Measurements from ENCODE around the gene RSPH3. TPM values are rescaled to one million over a fixed set of nuclear protein-coding genes. Genes with fewer than 3 reads are reported as not detected.

Gene RSPH3
- total and polyA plus RNA-seq, 2 of the 13 experiments (the other 11 are each of a cell fraction or from before 2014, with no cell fraction given): 1.3 to 3.5 TPM

DNA sequence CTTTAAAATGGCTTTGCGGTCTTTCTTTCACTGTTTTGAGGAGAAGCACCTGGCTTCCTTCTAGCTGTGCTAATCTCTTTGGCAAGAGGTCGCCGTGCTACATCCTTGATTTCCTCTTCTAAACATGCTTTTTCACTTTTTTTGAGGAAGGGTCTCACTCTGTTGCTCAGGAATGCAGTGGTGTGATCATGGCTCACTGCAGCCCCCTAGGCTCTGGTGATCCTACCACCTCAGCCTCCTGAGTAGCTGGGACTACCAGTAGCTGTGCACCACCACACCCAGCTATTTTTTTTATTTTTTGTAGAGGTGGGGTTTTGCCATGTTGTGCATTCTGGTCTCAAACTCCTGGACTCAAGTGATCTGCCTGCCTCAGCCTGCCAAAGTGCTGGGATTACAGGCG is 40.5 kb downstream of the RSPH3 start:
- no peak for TF ChIP-seq NR2C2 (CRISPR knock-in tag; IDR thresholded peaks at IDR 0.05; ENCODE audit: borderline replicate concordance)
- TF ChIP-seq STAG1 (CRISPR knock-in tag; IDR thresholded peaks at IDR 0.05): peak; percentile 9; the same call in 1 of the 2 replicates
- no peak for TF ChIP-seq POGZ (CRISPR knock-in tag; IDR thresholded peaks at IDR 0.05)
- 86% methylated on average over 4 of the region's 4 CpGs for WGBS (ENCODE audit: low lambda C conversion rate)
- H3K9me3 ChIP-seq (ENCODE audit: low read length): no peaks in the 10 kb centered on the region
- no peak overlapping the region for H3K4me3 ChIP-seq (replicated peaks in 1 of 3; ENCODE audit: insufficient read depth in 1 of 3, low read depth in 2 of 3, low read length in 3 of 3)
- H3K9ac ChIP-seq (ENCODE audit: insufficient read depth, low read depth, low read length): no peak overlapping the region
- no peaks in the 10 kb centered on the region for H4K20me1 ChIP-seq (ENCODE audit: insufficient read depth, low read length)
- H3K27ac ChIP-seq (ENCODE audit: extremely low read length, insufficient read depth, low read length): no peak overlapping the region
- DNase-seq (ENCODE audit: low spot score): no peak
- ChIA-PET POLR2A (no interaction called here), CTCF (ENCODE audit: low intra/inter-chr PET ratio, low total read pairs) (no interaction called here)
- no peak overlapping the region for H3K4me2 ChIP-seq (ENCODE audit: low read depth, low read length)
- H3K36me3 ChIP-seq (replicated peaks in 1 of 2; ENCODE audit: control insufficient read depth in 1 of 2, insufficient read depth in 2 of 2, low read length in 2 of 2): no peaks in the 10 kb centered on the region
- no peak for FAIRE-seq
- intact Hi-C loops (cut with micrococcal nuclease; ENCODE audit: unreplicated experiment) (no loop called here), in situ Hi-C loops (cut with HindIII; ENCODE audit: extremely low pct_ligation_motif_present, low pct_unique_long_range_greater_than_20kb) (loop anchor here (25.0 kb wide), 1 partner anchor 747 kb away; no protein-coding TSS in a partner anchor)
- no peak for ATAC-seq
- no TSS peak for BruUV-seq (replicated peaks)
- H2AFZ ChIP-seq (ENCODE audit: low read length): no peak overlapping the region
- H3K4me1 ChIP-seq (ENCODE audit: insufficient read depth, low read length): peaks cover 13% of the 10 kb centered on the region
- H3K79me2 ChIP-seq (ENCODE audit: insufficient read depth, low read length): no peaks in the 10 kb centered on the region
- no peaks in the 10 kb centered on the region for H3K27me3 ChIP-seq (ENCODE audit: control insufficient read depth in 1 of 2, insufficient read depth in 2 of 2, low read length in 2 of 2)

DNA sequence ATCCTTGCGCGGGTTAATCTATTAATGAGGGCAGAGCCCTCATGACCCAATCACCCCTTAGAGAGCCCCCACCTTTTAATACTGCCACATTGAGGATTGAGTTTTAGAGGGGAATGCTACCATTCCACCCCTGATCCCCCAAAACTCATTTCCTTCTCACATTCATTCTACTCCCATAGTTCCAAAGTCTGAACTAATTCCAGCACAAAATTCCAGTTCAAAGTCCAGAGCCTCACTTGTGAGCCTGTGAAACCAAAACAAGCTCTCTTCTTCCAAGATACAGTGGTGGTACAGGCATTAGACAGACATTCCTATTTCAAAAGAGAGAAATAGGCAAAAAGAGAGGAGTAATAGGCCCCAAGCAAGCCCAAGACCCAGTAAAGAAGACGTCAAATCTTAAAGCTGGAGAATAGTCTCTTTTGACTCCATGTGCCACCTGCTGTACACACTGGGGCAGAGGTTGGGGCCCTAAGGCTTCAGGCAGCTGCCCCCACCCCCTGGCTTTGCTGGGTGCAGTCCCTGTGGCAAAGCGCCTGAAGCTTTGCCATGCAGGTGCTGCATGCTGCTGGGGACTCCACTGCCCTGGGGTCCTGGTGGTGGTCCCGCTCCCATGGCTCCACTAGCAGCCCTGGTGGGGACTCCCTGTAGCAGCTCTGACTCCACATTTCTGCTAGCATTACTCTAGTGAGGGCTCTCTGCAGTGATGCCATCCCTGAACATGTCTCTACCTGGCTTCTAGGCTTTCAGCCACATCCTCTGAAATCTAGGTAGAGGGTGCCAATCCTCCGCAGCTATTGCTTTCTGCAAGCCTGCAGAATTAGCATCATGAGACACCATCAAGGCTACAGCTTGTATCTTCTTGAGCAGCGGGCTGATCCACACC is 41.3 kb downstream of the RSPH3 start:
- in situ Hi-C loops (cut with HindIII; ENCODE audit: extremely low pct_ligation_motif_present, low pct_unique_long_range_greater_than_20kb): loop anchor here (25.0 kb wide), 1 partner anchor 746 kb away; no protein-coding TSS in a partner anchor
- H2AFZ ChIP-seq (ENCODE audit: low read length): no peak overlapping the region
- H4K20me1 ChIP-seq (ENCODE audit: insufficient read depth, low read length): no peaks in the 10 kb centered on the region
- CTCF ChIA-PET (ENCODE audit: low intra/inter-chr PET ratio, low total read pairs): no interaction called here
- H3K79me2 ChIP-seq (ENCODE audit: insufficient read depth, low read length): no peaks in the 10 kb centered on the region
- peak overlapping the region; percentile 43 for H3K4me2 ChIP-seq (ENCODE audit: low read depth, low read length)
- DNase-seq (ENCODE audit: low spot score): peak; percentile 45
- no peaks in the 10 kb centered on the region for H3K27me3 ChIP-seq (ENCODE audit: control insufficient read depth in 1 of 2, insufficient read depth in 2 of 2, low read length in 2 of 2)
- no peak overlapping the region for H3K9ac ChIP-seq (ENCODE audit: insufficient read depth, low read depth, low read length)
- no peaks in the 10 kb centered on the region for H3K36me3 ChIP-seq (replicated peaks in 1 of 2; ENCODE audit: control insufficient read depth in 1 of 2, insufficient read depth in 2 of 2, low read length in 2 of 2)
- no peak for FAIRE-seq
- no TSS peak for BruUV-seq (replicated peaks)
- intact Hi-C loops (cut with micrococcal nuclease; ENCODE audit: unreplicated experiment): no loop called here
- H3K27ac ChIP-seq (ENCODE audit: extremely low read length, insufficient read depth, low read length): no peak overlapping the region
- 79% methylated on average over 5 of the region's 7 CpGs for WGBS (ENCODE audit: low lambda C conversion rate)
- POLR2A ChIA-PET: interaction anchor here (0.6 to 1.2 kb wide), 2 partner anchors 41 to 139 kb away, joined by 3 to 6 read pairs; partner anchors contain the start of genes EZR and RSPH3
- peak; percentile 77 for ATAC-seq
- H3K4me3 ChIP-seq (replicated peaks in 1 of 3; ENCODE audit: insufficient read depth in 1 of 3, low read depth in 2 of 3, low read length in 3 of 3): no peak overlapping the region
- H3K4me1 ChIP-seq (ENCODE audit: insufficient read depth, low read length): peaks cover 13% of the 10 kb centered on the region
- H3K9me3 ChIP-seq (ENCODE audit: low read length): no peaks in the 10 kb centered on the region
- TF ChIP-seq GATAD2A (CRISPR knock-in tag; IDR thresholded peaks at IDR 0.05): 0 out of 2 replicates have a peak, but pooled peaks have one; percentile 40
- TF ChIP-seq KLF6 (CRISPR knock-in tag; IDR thresholded peaks at IDR 0.05): no peak
- TF ChIP-seq, protein P1, sequence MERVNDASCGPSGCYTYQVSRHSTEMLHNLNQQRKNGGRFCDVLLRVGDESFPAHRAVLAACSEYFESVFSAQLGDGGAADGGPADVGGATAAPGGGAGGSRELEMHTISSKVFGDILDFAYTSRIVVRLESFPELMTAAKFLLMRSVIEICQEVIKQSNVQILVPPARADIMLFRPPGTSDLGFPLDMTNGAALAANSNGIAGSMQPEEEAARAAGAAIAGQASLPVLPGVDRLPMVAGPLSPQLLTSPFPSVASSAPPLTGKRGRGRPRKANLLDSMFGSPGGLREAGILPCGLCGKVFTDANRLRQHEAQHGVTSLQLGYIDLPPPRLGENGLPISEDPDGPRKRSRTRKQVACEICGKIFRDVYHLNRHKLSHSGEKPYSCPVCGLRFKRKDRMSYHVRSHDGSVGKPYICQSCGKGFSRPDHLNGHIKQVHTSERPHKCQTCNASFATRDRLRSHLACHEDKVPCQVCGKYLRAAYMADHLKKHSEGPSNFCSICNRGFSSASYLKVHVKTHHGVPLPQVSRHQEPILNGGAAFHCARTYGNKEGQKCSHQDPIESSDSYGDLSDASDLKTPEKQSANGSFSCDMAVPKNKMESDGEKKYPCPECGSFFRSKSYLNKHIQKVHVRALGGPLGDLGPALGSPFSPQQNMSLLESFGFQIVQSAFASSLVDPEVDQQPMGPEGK (CRISPR knock-in tag; IDR thresholded peaks at IDR 0.05): peak; percentile 63; the same call in 1 of the 2 replicates
- 0 out of 2 replicates have a peak, but pooled peaks have one; percentile 29 for TF ChIP-seq ZNF644 (CRISPR knock-in tag; IDR thresholded peaks at IDR 0.05; ENCODE audit: low read depth)
- no peak for TF ChIP-seq SNAPC2 (CRISPR knock-in tag; IDR thresholded peaks at IDR 0.05)
- TF ChIP-seq TEAD3 (CRISPR knock-in tag; optimal IDR thresholded peaks at IDR 0.05; ENCODE audit: borderline replicate concordance): peak; percentile 75
- TF ChIP-seq, protein P2, sequence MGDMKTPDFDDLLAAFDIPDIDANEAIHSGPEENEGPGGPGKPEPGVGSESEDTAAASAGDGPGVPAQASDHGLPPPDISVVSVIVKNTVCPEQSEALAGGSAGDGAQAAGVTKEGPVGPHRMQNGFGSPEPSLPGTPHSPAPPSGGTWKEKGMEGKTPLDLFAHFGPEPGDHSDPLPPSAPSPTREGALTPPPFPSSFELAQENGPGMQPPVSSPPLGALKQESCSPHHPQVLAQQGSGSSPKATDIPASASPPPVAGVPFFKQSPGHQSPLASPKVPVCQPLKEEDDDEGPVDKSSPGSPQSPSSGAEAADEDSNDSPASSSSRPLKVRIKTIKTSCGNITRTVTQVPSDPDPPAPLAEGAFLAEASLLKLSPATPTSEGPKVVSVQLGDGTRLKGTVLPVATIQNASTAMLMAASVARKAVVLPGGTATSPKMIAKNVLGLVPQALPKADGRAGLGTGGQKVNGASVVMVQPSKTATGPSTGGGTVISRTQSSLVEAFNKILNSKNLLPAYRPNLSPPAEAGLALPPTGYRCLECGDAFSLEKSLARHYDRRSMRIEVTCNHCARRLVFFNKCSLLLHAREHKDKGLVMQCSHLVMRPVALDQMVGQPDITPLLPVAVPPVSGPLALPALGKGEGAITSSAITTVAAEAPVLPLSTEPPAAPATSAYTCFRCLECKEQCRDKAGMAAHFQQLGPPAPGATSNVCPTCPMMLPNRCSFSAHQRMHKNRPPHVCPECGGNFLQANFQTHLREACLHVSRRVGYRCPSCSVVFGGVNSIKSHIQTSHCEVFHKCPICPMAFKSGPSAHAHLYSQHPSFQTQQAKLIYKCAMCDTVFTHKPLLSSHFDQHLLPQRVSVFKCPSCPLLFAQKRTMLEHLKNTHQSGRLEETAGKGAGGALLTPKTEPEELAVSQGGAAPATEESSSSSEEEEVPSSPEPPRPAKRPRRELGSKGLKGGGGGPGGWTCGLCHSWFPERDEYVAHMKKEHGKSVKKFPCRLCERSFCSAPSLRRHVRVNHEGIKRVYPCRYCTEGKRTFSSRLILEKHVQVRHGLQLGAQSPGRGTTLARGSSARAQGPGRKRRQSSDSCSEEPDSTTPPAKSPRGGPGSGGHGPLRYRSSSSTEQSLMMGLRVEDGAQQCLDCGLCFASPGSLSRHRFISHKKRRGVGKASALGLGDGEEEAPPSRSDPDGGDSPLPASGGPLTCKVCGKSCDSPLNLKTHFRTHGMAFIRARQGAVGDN (CRISPR knock-in tag; IDR thresholded peaks at IDR 0.05): peak; percentile 25; the same call in 1 of the 2 replicates
